MM.1S (cell line): ENCODE data around the gene CABLES2.

Experiments used
- CTCF ChIP-seq: fragments of 300-600 bp; sonication (generic); IDR thresholded peaks from 2 replicates; pipeline ENCODE4 v1.5.1; 2016; ENCODE audit warnings: antibody characterized with exemption, low read length, mixed read lengths
- EZH2phosphoT487 ChIP-seq: fragments of 300-600 bp; sonication (generic); IDR thresholded peaks from 2 replicates; pipeline ENCODE4 v1.6.1; 2018; ENCODE audit warnings: antibody characterized with exemption, low read length

- TF ChIP-seq CTCF (no peak), EZH2phosphoT487 (no peak)
Measured at GRCh38 chr20:62372042-62372993, 34.8 kb downstream of the CABLES2 start.
